NCI-H1105 treated with DMSO at 0.1 percent for 48 hours (cell line): Measurements from ENCODE around the gene SYNJ2.

Experiments used
- DNase-seq: peaks from one replicate; lab custom pipeline; 2025; lab: John Stamatoyannopoulos, UW

SYNJ2 gene

GRCh38 chr6:158041788-158042187 lies 60.1 kb downstream of the SYNJ2 start:
- DNase-seq, result no peak

GRCh38 chr6:158042245-158042798 lies 60.7 kb downstream of the SYNJ2 start:
- no peak for DNase-seq

DNA sequence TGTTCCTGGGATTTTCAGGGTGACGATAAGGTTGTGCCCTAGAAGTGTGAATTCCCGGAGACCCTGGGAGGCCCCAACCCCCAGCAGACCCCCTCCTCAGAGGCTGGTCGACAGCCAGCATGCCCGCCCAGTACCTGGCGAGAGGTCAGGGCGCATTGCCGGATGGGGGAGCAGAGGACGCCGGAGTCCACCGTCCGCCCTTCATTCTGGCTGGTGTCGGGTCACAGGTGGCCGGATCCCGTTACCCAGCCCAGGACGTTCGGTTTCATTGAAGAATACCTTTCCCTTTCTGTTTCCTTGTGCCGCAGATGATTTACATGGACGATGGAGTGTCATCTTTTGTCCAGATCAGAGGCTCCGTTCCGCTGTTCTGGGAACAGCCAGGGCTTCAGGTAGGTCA lies 61.3 kb downstream of the SYNJ2 start:
- no peak for DNase-seq

GRCh38 chr6:158043586-158044524 lies 62.2 kb downstream of the SYNJ2 start:
- no peak for DNase-seq

DNA sequence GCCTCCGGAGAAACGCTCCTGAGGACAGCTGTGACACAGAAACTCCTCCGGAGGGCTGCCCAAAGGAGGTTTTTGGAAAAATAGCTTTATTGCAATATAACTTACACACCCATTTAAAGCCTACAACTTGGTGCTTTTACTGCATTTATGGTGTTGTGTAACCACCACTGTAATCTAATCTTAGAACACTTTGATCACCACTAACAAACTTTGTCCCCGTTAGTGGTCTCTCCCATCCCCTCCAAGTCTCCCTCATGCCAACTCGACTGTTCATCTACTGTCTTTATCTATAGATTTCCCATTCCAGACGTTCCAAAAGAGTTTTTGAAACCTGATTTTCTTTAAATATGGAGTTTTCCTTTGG lies 62.8 kb downstream of the SYNJ2 start:
- no peak for DNase-seq

DNA sequence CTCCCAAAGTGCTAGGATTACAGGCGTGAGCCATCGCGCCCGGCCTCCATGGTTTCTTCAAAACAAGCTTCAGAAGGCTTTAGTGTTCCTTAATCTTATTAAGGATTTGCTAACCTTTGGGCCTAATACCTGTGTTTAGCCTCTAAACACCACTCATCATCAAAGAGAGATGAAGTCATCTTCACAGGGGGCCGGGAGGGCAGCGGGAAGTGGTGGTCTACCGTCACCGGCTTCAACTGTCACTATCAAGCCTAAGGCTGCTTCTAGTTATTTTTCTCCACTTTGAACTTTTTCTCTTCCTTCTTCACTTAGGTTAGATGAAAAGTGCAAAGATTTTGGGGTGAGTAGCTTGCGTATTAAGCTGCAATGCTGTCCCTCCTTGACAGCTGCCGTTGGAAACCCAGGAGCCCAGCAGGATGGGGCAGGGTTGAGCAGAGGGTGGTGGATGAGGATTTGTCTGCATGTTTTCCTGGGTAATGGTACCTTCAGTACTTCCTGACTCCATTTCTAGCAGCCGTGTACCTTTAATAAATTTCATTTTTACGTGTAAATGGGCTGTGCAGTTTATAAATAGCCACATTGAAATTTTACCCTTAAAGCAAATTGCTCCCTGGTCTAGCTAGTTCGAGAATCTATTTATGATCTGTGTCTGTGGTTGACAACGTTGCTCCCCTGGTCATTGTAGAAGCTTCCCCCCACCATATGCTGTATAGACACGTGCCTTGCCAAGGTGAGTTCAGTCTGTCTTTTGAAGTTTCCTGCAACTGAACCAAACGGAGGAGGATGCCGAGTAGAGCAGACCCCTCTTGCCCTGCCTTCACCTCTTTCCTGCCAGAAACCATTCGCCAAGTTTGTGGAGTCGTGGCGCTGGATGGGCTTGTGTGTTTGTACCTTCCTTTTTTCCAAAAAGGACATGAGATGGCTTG lies 64.8 kb downstream of the SYNJ2 start:
- no peak for DNase-seq

- DNase-seq, result no peak
Measured at GRCh38 chr6:158047127-158047518, 65.5 kb downstream of the SYNJ2 start.

DNA sequence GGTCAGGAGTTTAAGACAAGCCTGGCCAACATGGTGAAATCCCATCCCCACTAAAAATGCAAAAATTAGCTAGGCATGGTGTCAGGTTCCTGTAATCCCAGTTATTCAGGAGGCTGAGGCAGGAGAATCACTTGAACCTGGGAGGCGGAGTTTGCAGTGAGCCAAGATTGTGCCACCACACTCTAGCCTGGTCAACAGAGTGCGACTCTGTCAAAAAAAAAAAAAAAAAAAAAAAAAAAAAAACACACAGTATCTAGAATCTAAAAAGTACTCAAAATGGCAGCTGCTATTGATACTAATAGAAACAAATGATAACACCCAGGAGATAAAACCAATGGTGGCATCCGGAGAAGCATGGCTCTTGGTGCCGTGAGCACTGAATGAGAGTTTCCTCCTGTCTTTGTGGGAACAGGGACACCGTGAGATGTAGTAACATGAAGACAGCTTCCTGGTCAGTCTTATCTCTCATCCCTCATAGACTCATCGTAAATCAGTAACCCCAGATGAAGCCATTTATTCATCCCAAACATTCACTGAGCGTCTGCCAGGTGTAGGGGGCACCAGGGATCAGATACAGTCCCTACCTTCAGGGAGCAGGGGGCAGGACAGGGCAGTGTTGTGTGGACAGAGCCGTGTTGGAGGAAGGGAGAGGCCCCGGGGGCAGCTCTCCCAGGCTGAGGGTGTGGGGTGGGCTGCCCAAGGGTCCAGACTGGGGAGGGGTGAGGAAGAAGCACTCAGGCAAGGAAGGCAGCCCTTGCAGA lies 66.1 kb downstream of the SYNJ2 start:
- DNase-seq, result no peak

DNA sequence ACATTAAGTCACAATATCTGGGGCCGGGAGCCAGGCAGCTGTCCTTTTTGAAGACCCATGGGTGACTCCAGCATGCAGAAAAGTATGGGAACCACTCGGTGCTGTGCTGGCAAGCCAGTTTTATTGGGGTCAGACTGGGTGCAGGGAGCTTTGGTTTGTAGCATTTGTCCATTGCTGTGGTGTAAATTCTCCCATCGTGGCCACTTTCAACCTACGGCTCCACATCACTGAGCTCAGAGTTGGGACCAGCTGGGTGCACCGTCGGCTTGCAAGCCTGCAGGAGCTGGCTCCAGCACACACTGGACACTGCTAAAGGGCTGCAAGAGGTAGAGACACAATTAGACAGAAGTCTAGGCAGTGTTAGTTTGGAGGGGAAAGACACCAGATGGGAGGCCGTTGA lies 66.9 kb downstream of the SYNJ2 start:
- no peak for DNase-seq

DNA sequence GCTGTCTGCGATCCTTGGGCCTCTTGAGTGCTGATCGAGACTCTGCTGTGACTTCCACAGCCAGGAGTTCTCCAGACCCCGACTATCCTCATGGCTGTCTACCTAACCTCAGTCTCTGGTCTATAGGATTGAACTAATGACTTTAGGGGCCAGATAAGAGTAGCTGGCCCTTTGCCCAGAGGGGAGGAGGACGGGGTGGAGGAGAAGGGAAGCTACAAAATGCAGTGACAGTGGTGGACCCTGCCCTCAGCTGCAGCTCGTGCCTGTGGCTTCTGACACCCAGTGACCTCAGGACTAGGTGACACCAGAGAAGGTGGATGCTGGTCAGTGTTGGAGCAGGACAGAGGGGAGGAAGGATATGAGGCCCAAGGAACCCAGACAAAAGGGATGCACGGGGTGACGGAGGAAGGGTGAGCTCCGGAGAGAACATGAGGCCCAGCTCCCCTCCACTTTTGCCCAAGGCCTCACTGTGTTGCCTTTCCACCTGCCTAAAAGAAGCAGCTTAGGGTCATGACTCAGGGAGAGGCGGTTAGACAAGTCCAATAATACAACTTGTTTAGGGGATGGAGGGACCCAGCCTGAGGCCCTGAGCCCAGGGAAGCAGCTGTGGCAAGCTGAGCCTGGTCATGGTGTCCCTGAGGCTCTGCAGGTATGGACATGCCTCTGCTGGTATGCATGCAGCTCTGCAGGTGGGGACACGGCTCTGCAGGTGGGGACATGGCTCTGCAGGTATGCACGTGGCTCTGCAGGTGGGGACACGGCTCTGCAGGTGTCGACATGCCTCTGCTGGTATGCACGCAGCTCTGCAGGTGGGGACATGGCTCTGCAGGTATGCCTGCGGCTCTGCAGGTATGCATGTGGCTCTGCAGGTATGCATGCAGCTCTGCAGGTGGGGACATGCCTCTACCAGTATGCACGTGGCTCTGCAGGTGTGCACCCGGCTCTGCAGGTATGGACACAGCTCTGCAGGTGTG lies 67.7 kb downstream of the SYNJ2 start:
- no peak for DNase-seq

DNA sequence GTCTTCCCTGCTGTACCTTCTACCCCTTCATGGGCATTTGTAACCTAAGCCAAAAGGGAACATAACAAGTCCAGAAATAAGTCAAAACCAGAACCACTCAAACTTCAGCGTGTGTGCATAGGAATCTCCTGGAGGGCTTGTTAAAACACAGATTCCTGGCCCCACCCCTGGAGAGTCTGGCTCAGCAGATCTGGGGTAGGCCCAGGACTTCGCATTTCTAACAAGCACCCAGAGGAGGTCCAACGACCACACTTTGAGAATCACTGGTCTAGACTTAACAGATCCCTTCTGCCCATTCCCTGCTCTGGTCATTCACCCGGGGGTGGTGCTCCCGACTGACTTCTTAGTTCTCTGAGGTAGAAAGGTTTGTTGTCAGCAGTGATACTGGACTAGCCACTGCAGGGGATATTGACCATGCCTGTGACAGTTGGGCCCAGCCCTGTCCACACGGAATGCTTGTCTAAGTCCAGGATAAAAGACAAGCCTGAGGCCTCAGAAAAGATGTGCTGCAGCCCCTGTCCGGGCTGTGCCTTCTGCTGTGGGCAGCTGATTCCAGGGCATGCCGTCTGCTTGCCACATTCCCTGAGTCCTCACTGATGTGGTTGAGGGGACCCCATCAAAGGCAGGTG lies 68.6 kb downstream of the SYNJ2 start:
- DNase-seq, result no peak

GRCh38 chr6:158050955-158051354 lies 69.3 kb downstream of the SYNJ2 start:
- DNase-seq, result no peak

- no peak for DNase-seq
Measured at GRCh38 chr6:158051968-158052367, 70.3 kb downstream of the SYNJ2 start.

DNA sequence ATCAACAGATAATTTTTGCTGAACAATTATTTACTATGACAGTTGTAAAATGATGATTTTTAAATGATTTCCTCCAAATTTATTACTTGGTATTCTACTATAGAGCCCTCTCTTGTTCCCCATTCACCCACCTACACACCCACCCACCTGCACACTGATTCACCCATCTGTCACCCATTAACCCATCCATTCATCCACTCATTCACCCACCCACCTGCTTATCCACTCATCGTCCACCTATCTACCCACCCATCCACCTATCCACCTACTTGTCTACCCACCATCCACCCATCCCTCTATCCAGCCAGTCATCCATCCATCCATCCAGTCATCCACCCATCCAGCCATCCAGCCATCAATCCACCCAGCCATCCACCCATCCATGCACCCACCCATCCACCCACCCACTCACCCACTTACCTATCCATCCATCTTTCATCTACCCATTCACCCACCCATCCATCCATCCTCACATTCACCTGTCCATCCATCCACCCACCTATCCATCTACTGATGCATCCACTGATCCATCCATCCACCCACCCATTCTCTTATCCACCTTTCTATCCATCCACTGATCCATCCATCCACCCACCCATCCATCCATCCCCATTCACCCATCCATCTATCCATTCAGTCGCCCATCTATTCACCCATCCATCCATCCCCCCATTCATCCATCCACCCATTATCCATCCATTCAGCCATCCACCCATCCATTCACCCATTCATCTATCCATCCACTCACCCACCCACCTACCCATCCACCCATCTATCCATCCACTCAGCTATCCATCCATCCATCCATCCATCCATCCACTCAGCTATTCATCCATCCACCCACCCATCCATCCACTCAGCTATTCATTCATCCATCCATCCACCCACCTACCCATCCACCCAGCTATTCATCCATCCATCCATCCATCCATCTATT lies 72.0 kb downstream of the SYNJ2 start:
- DNase-seq, result no peak

- no peak for DNase-seq
Measured at GRCh38 chr6:158056355-158056754, 74.7 kb downstream of the SYNJ2 start.

DNA sequence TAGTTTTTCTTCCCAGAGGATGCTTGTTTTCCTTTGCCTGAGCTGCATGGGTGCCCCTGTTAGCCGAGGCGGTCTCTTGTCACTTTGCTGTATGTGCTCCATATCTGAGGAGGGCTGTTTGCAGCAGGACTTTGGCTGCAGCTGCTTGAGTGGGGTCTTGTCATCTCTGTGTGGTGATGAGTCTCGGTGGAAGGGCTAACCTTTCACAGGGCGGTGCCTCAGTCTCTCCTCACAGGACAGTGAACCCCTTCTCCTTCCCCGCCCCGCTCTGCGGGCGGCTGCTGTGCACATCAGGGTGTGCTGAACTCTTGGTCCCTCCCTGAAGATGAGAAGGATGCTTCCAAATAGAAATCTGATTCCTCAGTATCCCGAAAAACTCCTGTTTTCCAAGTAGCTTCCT lies 75.1 kb downstream of the SYNJ2 start:
- DNase-seq, result no peak

- no peak for DNase-seq
Measured at GRCh38 chr6:158057213-158057987, 75.7 kb downstream of the SYNJ2 start.

DNA sequence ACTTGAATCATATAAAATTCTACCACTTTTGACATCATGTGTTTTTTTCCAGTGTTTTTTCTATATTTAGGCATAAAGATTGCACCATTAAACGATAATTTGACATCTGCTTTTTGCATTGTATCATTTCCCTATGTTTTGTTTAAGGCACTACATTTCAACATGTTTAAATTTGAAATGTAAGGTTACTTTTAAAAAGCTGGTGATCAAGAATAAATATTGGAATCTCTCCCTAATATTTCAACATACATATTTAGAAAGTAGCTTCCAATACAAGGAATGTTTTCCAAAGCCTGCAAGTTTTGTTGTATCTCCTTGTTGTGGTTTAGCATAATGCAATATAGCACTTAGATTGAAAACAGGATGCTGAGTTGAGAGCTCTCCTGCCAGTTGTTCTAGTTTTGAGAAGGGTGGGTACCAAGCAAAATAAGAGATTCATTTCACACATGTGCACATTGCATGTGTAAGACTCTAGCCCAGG lies 76.5 kb downstream of the SYNJ2 start:
- no peak for DNase-seq
